Right cardiac atrium (tissue), 5 donors: Measurements from ENCODE around the gene CANT1. TPM values are rescaled to one million over a fixed set of nuclear protein-coding genes. Genes with fewer than 3 reads are reported as not detected.
"Not testable (repeated sequence)": the region's sequence is repeated elsewhere in the genome, so short reads cannot be mapped to it uniquely, and the experiment has no call there.

ENCODE experiments used
- ATAC-seq, 2 donors: fragments of 200-7000 bp; cut with Tn5 transposase; one replicate each; pipeline versions ENCODE4 v1.8.0 to v1.9.1; 2020; ENCODE audit warnings: moderate library complexity in 2 of 2, mild to moderate bottlenecking in 1 of 2
- DNase-seq, 3 donors: peaks; one replicate each; pipeline ENCODE4 v3.0.0-alpha.2; 2020
- H3K27ac ChIP-seq: one replicate; pipeline ENCODE4 v1.5.1; 2013; ENCODE audit warnings: mild to moderate bottlenecking, low read length, control low read depth, moderate library complexity
- H3K27me3 ChIP-seq: one replicate; pipeline ENCODE4 v1.6.1; 2013; ENCODE audit not compliant: control insufficient read depth, insufficient read depth
- H3K4me1 ChIP-seq: one replicate; pipeline ENCODE4 v1.6.1; 2013; ENCODE audit warnings: low read length; ENCODE audit not compliant: control insufficient read depth, insufficient read depth
- H3K4me3 ChIP-seq: one replicate; pipeline ENCODE4 v1.5.1; 2013; ENCODE audit warnings: low read length, control low read depth
- H3K9me3 ChIP-seq: one replicate; pipeline ENCODE4 v1.6.1; 2013; ENCODE audit warnings: low read length; ENCODE audit not compliant: control insufficient read depth
- WGBS: extraction: QIAGEN DNeasy Blood & Tissue Kit; methylation state at CpG from one replicate; pipeline ENCODE4 v1.1.7; 2013; 5-methylcytosine and 5-hydroxymethylcytosine counted together
- intact Hi-C, 4 donors: fragments of 100-400 bp; cut with DNase I; formaldehyde crosslinking; loops; one replicate each; pipeline versions ENCODE4 v1.11.0 to v1.14.0; 2022 to 2023
- polyA plus RNA-seq: library from polyadenylated mRNA; stranded (reverse); fragments of 200-250 nt; gene quantifications from one replicate; pipeline ENCODE4 v1.2.3, GENCODE V29; 2013
- total RNA-seq, 4 donors: library from RNA; stranded (reverse); fragmentation: NEBNext Ultra II Directional; extraction: Animal tissue kit (Norgen Biotek cat#: 25700); gene quantifications; one replicate each; pipeline ENCODE4 v1.2.1, GENCODE V29; 2021
- donor health status: healthy with polysubstance abuse.
- donor health status: DM: no; HTN: yes; CAD: no.
- donor health status: DM: no; HTN: no; CAD: no.
- donor health status: DM: no; HTN: yes; CAD: no; lungs with severe emphysema.
- donor health status: DM: yes; HTN: yes; CAD: no.

CANT1 gene
- total and polyA plus RNA-seq, 5 donors = 13.6 to 38.8 (median 32.5) TPM

GRCh38 chr17:78950870-78951269 is 58.7 kb downstream of the CANT1 start:
- DNase-seq (peak in 1 of 3 donors; percentile 2), ATAC-seq (no peak)
- 95% methylated on average over 2 of the region's 2 CpGs for WGBS
- Histone ChIP-seq H3K27ac (no peak overlapping the region), H3K27me3 (no peaks in the 10 kb centered on the region), H3K4me1 (no peaks in the 10 kb centered on the region), H3K4me3 (no peak overlapping the region), H3K9me3 (peaks cover 2% of the 10 kb centered on the region)
- intact Hi-C loops = no loop called here

DNA sequence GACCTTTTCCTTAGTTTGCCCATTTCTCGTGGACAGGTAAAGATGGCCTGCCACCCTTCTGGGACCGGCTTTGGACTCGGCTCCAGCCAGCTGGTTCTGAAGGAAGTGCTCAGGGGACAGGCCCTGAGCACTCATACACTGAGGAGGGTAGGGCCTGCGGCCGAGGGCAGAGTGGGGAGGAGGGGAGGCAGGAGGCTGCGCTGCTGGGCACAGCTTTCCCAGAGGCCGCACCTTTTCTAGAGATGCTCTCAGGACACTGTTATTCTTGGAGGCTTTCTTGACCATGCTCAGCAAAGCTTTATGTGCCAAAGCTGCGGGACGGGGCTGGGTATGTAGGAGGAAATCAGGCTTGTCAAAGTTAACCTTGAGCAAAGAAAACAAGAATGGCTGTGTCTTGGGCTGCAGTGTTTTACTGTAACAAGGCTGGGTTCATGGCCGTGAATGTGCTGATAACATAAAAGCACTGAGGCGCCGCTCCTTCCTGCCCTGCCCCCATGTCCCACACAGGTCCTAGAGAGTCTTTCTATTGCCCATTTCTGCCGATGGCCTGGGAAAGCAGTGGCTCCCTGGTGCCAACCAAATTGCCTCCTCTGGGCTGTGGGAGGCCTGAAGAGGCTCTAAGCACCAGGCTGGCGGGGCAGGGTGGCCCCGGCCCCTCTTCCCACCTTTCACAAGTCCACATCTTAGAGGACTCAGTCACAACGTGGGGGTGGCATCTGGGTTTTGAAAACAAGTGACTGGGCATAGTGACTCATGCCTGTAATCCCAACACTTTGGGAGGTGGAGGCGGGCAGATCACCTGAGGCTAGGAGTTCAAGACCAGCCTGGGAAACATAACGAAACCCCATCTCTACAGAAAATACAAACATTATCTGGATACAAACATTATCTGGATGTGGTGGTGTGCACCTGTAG is 62.1 kb downstream of the CANT1 start:
- Histone ChIP-seq H3K4me1 (no peaks in the 10 kb centered on the region), H3K27ac (no peak overlapping the region), H3K4me3 (no peak overlapping the region), H3K27me3 (no peaks in the 10 kb centered on the region), H3K9me3 (peaks cover 2% of the 10 kb centered on the region)
- peak in 2 of 3 donors; percentile 39 to 74 for DNase-seq
- peak; percentile 31 to 72 for ATAC-seq
- intact Hi-C loops = no loop called here
- WGBS = 62% methylated on average over 18 of the region's 18 CpGs

DNA sequence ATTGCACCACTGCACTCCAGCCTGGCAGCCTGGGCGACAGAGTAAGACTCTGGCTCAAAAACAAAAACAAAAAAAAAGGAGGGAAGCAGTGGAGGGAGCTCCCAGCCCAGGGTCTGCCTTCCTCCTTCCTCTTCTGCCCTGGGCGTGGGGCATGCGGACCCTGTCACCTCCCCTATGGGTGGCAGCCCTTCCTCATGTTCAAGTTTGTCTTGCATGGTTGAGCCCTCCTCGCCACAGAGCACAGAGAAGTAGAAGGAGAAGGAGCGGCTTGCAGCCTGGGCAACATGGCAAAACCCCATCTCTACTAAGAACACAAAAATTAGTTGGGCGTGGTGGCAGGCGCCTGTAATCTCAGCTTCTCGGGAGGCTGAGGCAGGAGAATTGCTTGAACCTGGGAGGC is 62.9 kb downstream of the CANT1 start:
- Histone ChIP-seq H3K4me3 (no peak overlapping the region), H3K27me3 (no peaks in the 10 kb centered on the region), H3K27ac (no peak overlapping the region), H3K4me1 (no peaks in the 10 kb centered on the region), H3K9me3 (peaks cover 2% of the 10 kb centered on the region)
- peak in 1 of 3 donors; percentile 55 for DNase-seq
- 86% methylated on average over 8 of the region's 8 CpGs for WGBS
- intact Hi-C loops = no loop called here
- ATAC-seq = peak in 1 of 2 donors; percentile 30

DNA sequence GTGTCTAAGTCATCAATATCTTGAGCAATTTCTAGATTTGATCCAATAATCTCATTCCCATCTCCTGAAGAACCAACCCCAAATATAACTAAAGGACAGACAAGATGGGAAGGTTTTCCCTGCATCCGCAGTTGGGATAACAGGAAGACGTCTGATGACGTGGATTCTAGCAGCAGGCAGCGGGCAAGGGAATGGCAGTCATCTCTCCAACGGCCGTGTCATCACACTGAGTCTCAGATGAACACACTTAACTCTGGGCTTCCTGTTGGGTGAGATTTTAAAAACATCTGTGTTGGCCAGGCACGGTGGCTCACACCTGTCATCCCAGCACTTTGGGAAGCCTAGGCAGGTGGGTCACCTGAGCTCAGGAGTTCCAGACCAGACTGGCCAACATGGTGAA is 63.4 kb downstream of the CANT1 start:
- peak in 1 of 3 donors; percentile 29 for DNase-seq
- no peak overlapping the region for H3K4me3 ChIP-seq

GRCh38 chr17:78945455-78945854 is 64.1 kb downstream of the CANT1 start:
- H3K4me3 ChIP-seq, intact Hi-C loops: not testable (repeated sequence)
- 96% methylated on average over 12 of the region's 12 CpGs for whole genome bisulfite sequencing

More for the DNA sequence above, 63.4 kb downstream of the CANT1 start:
- intact Hi-C loops = no loop called here
- ATAC-seq = no peak
- H3K9me3 ChIP-seq = peaks cover 2% of the 10 kb centered on the region
- H3K27ac ChIP-seq = no peak overlapping the region
- H3K4me1 ChIP-seq = no peaks in the 10 kb centered on the region
- 75% methylated on average over 7 of the region's 7 CpGs for WGBS
- H3K27me3 ChIP-seq = no peaks in the 10 kb centered on the region

DNA sequence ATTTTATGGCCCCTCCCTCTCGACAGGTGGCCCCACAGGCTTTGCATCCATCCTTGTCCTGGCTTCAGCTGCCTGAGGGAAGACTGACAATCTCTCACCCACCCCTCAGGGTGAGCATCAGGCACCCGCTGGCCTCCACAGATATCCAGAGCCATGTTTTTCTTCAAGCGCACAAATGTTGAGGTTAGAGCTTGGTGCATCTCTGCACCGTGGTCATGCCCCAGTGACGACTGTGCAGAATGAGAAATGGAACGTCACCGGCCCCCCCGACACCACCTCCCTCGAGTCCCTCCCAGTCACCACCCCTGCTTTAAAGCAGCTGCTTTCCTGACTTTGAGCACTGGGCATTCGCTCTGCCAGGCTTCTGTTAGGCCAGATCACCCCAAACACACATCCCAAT is 64.6 kb downstream of the CANT1 start:
- intact Hi-C loops = no loop called here
- WGBS = 82% methylated on average over 10 of the region's 10 CpGs
- Histone ChIP-seq H3K27me3 (no peaks in the 10 kb centered on the region), H3K4me1 (no peaks in the 10 kb centered on the region), H3K27ac (no peak overlapping the region), H3K9me3 (no peaks in the 10 kb centered on the region), H3K4me3 (no peak overlapping the region)
- DNase-seq (peak in 1 of 3 donors; percentile 24), ATAC-seq (no peak)

More at GRCh38 chr17:78945455-78945854, 64.1 kb downstream of the CANT1 start:
- H3K27me3 ChIP-seq, H3K27ac ChIP-seq, H3K9me3 ChIP-seq, H3K4me1 ChIP-seq, ATAC-seq, DNase-seq: not testable (repeated sequence)

DNA sequence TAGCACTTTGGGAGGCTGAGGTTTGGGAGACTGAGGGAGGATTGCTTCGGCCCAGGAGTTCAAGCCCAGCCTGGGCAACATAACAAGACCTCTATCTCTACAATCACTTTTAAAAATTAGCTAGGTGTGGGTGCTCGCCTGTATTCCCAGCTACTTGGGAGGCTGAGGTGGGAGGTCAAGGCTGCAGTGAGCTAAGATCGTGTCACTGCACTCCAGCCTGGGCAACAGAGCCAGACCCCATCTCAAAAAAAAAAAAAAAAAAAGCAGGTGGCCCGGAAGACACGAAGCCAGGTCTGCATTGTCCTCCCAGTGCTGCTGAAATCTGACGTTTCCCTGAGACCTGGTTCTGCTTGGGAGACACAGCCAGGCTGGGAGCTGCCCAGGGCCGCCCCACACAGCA is 65.5 kb downstream of the CANT1 start:
- intact Hi-C loops = no loop called here
- Histone ChIP-seq H3K4me3 (no peak overlapping the region), H3K4me1 (no peaks in the 10 kb centered on the region), H3K27me3 (no peaks in the 10 kb centered on the region), H3K9me3 (no peaks in the 10 kb centered on the region), H3K27ac (no peak overlapping the region)
- ATAC-seq (no peak), DNase-seq (no peak)
- 92% methylated on average over 7 of the region's 7 CpGs for WGBS

Other genes with a start within 250 kb of the CANT1 start
- gene CYTH1, start 227.5 kb downstream of the CANT1 start, total RNA-seq = 10 to 100 TPM; 31.2 to 39.1 (median 36.7) TPM
- 22.5 TPM for gene CYTH1, start 227.5 kb downstream of the CANT1 start, polyA plus RNA-seq
- gene USP36, start 168.9 kb downstream of the CANT1 start, total RNA-seq = 10 to 100 TPM; 25.1 to 42.9 (median 29.0) TPM
- 16.2 TPM for gene USP36, start 168.9 kb downstream of the CANT1 start, polyA plus RNA-seq
- 1 to 10 TPM in 2 of 4 donors, under 1 TPM in 2; 0.76 to 1.3 (median 1.0) TPM for gene CEP295NL, start 106.6 kb downstream of the CANT1 start, total RNA-seq
- gene CEP295NL, start 106.6 kb downstream of the CANT1 start, polyA plus RNA-seq = 0.57 TPM
- gene TIMP2, start 84.4 kb downstream of the CANT1 start, total RNA-seq = 100 to 1,000 TPM; 153 to 183 (median 168) TPM
- gene TIMP2, start 84.4 kb downstream of the CANT1 start, polyA plus RNA-seq = 86.9 TPM
- gene LGALS3BP, start 29.8 kb downstream of the CANT1 start, total RNA-seq = 100 to 1,000 TPM; 439 to 581 (median 506) TPM
- gene LGALS3BP, start 29.8 kb downstream of the CANT1 start, polyA plus RNA-seq = 397 TPM
- gene C1QTNF1, start 14.4 kb upstream of the CANT1 start, total RNA-seq = 100 to 1,000 TPM; 232 to 655 (median 355) TPM
- 286 TPM for gene C1QTNF1, start 14.4 kb upstream of the CANT1 start, polyA plus RNA-seq
- gene ENGASE, start 65.1 kb upstream of the CANT1 start, total RNA-seq = 10 to 100 TPM; 35.6 to 48.0 (median 42.3) TPM
- gene ENGASE, start 65.1 kb upstream of the CANT1 start, polyA plus RNA-seq = 25.4 TPM